HG03457 (cell line): Measurements from ENCODE around the gene RYR3.

Experiments
- ATAC-seq: cut with Tn5 transposase; IDR thresholded peaks from one replicate; pipeline ENCODE4 v1.9.1; 2021; ENCODE audit warnings: moderate number of reproducible peaks; ENCODE audit not compliant: unreplicated experiment

Gene RYR3

GRCh38 chr15:33858836-33859235, 548.1 kb downstream of the RYR3 start:
- no peak for ATAC-seq

- no peak for ATAC-seq
Observed at GRCh38 chr15:33859992-33860545, 549.3 kb downstream of the RYR3 start.

- ATAC-seq, result no peak
Observed at GRCh38 chr15:33860754-33861153, 550.0 kb downstream of the RYR3 start.

GRCh38 chr15:33864360-33865075, 553.8 kb downstream of the RYR3 start:
- no peak for ATAC-seq

- ATAC-seq, result no peak
Observed at GRCh38 chr15:33865416-33865815, 554.6 kb downstream of the RYR3 start.

GRCh38 chr15:33866101-33866737, 555.5 kb downstream of the RYR3 start:
- ATAC-seq, result no peak

- ATAC-seq, result no peak
Observed at GRCh38 chr15:33871980-33872379, 561.2 kb downstream of the RYR3 start.

- ATAC-seq, result no peak
Observed at GRCh38 chr15:33872416-33873106, 561.8 kb downstream of the RYR3 start.

- ATAC-seq, result no peak
Observed at GRCh38 chr15:33874156-33874555, 563.4 kb downstream of the RYR3 start.

- ATAC-seq, result no peak
Observed at GRCh38 chr15:33882921-33883320, 572.2 kb downstream of the RYR3 start.

- no peak for ATAC-seq
Observed at GRCh38 chr15:33888176-33888575, 577.4 kb downstream of the RYR3 start.

- peak; percentile 65 for ATAC-seq
Observed at GRCh38 chr15:33894193-33894592, 583.4 kb downstream of the RYR3 start.

- no peak for ATAC-seq
Observed at GRCh38 chr15:33902043-33902442, 591.3 kb downstream of the RYR3 start.

GRCh38 chr15:33903661-33904060, 592.9 kb downstream of the RYR3 start:
- no peak for ATAC-seq

GRCh38 chr15:33907326-33907725, 596.6 kb downstream of the RYR3 start:
- ATAC-seq, result no peak

GRCh38 chr15:33908406-33908805, 597.6 kb downstream of the RYR3 start:
- ATAC-seq, result no peak

GRCh38 chr15:33910741-33911140, 600.0 kb downstream of the RYR3 start:
- no peak for ATAC-seq

GRCh38 chr15:33912326-33912725, 601.6 kb downstream of the RYR3 start:
- ATAC-seq, result no peak

- ATAC-seq, result no peak
Observed at GRCh38 chr15:33913459-33913858, 602.7 kb downstream of the RYR3 start.
